ENCODE results near the gene CACNA1D. TPM values are rescaled to one million over a fixed set of nuclear protein-coding genes. Genes with fewer than 3 reads are reported as not detected.

Gene CACNA1D
- total and polyA plus RNA-seq, 2 donors (not counting 1 experiment from before 2014, with no cell fraction given) = 0.17 to 0.37 TPM

GRCh38 chr3:53834429-53835095 lies 340.2 kb downstream of the CACNA1D start:
- Histone ChIP-seq H3K9ac (ENCODE audit: insufficient read depth, low read length) (no peak overlapping the region), H3K36me3 (ENCODE audit: control insufficient read depth, insufficient read depth, low read length) (no peaks in the 10 kb centered on the region), H3K79me2 (ENCODE audit: control insufficient read depth, insufficient read depth, low read length) (no peaks in the 10 kb centered on the region), H3K9me3 (ENCODE audit: control insufficient read depth, insufficient read depth, low read depth, low read length) (no peaks in the 10 kb centered on the region), H3K4me2 (ENCODE audit: extremely low read depth, insufficient read depth, low read length) (no peak overlapping the region), H3K4me3 (replicated peaks in 1 of 4; ENCODE audit: control extremely low read depth in 1 of 4, insufficient read depth in 1 of 4, low read depth in 3 of 4, low read length in 4 of 4) (no peak overlapping the region), H2AFZ (ENCODE audit: low read length) (no peak overlapping the region), H3K4me1 (ENCODE audit: control insufficient read depth, extremely low read depth, insufficient read depth, low read length) (no peaks in the 10 kb centered on the region), H3K27ac (ENCODE audit: insufficient read depth, low read length) (no peak overlapping the region), H3K27me3 (ENCODE audit: control insufficient read depth, insufficient read depth, low read length) (no peaks in the 10 kb centered on the region), H4K20me1 (ENCODE audit: control insufficient read depth, extremely low read depth, insufficient read depth, low read length) (no peaks in the 10 kb centered on the region)
- no peak for DNase-seq (ENCODE audit: low read depth in 2 of 2)
- no peak for TF ChIP-seq CTCF (conservative IDR thresholded peaks at IDR 0.05 in 1 of 2, IDR thresholded peaks at IDR 0.05 in 1 of 2; ENCODE audit: low read depth in 1 of 2, low read length in 2 of 2)
- no peak for TF ChIP-seq EZH2 (IDR thresholded peaks at IDR 0.05; ENCODE audit: low read length, missing control alignments)

DNA sequence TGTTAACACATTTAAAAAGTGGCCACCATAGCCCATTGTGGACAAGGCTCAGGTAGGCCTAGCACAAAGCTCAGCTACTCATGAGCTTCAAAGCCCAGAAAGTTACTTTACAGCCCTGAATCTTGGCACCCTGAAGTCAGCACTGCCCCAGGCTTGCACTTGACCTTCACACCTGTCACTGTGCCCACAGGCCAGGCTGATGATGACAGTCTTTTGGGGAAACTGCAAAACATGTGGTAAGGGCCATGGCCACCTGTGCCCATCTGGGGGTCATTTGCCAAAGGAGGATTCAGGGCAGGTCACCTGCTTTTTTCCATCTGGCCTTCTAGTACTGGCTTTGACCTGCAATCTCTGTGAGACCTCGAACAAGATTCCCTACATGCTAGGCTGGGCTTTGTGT lies 340.8 kb downstream of the CACNA1D start:
- Histone ChIP-seq H3K36me3 (ENCODE audit: control insufficient read depth, insufficient read depth, low read length) (no peaks in the 10 kb centered on the region), H4K20me1 (ENCODE audit: control insufficient read depth, extremely low read depth, insufficient read depth, low read length) (no peaks in the 10 kb centered on the region), H3K9me3 (ENCODE audit: control insufficient read depth, insufficient read depth, low read depth, low read length) (no peaks in the 10 kb centered on the region), H3K4me1 (ENCODE audit: control insufficient read depth, extremely low read depth, insufficient read depth, low read length) (no peaks in the 10 kb centered on the region), H3K27me3 (ENCODE audit: control insufficient read depth, insufficient read depth, low read length) (no peaks in the 10 kb centered on the region), H3K27ac (ENCODE audit: insufficient read depth, low read length) (no peak overlapping the region), H3K4me3 (replicated peaks in 1 of 4; ENCODE audit: control extremely low read depth in 1 of 4, insufficient read depth in 1 of 4, low read depth in 3 of 4, low read length in 4 of 4) (no peak overlapping the region), H3K79me2 (ENCODE audit: control insufficient read depth, insufficient read depth, low read length) (no peaks in the 10 kb centered on the region), H3K9ac (ENCODE audit: insufficient read depth, low read length) (no peak overlapping the region), H3K4me2 (ENCODE audit: extremely low read depth, insufficient read depth, low read length) (no peak overlapping the region), H2AFZ (ENCODE audit: low read length) (no peak overlapping the region)
- TF ChIP-seq EZH2 (IDR thresholded peaks at IDR 0.05; ENCODE audit: low read length, missing control alignments) (no peak), CTCF (conservative IDR thresholded peaks at IDR 0.05 in 1 of 2, IDR thresholded peaks at IDR 0.05 in 1 of 2; ENCODE audit: low read depth in 1 of 2, low read length in 2 of 2) (no peak)
- no peak for DNase-seq (ENCODE audit: low read depth in 2 of 2)

GRCh38 chr3:53836084-53836872 lies 341.9 kb downstream of the CACNA1D start:
- Histone ChIP-seq H3K9me3 (ENCODE audit: control insufficient read depth, insufficient read depth, low read depth, low read length) (no peaks in the 10 kb centered on the region), H4K20me1 (ENCODE audit: control insufficient read depth, extremely low read depth, insufficient read depth, low read length) (no peaks in the 10 kb centered on the region), H3K4me3 (replicated peaks in 1 of 4; ENCODE audit: control extremely low read depth in 1 of 4, insufficient read depth in 1 of 4, low read depth in 3 of 4, low read length in 4 of 4) (no peak overlapping the region), H3K27me3 (ENCODE audit: control insufficient read depth, insufficient read depth, low read length) (peaks cover 2% of the 10 kb centered on the region), H3K79me2 (ENCODE audit: control insufficient read depth, insufficient read depth, low read length) (no peaks in the 10 kb centered on the region), H3K4me2 (ENCODE audit: extremely low read depth, insufficient read depth, low read length) (no peak overlapping the region), H3K36me3 (ENCODE audit: control insufficient read depth, insufficient read depth, low read length) (no peaks in the 10 kb centered on the region), H3K9ac (ENCODE audit: insufficient read depth, low read length) (no peak overlapping the region), H3K4me1 (ENCODE audit: control insufficient read depth, extremely low read depth, insufficient read depth, low read length) (no peaks in the 10 kb centered on the region), H3K27ac (ENCODE audit: insufficient read depth, low read length) (no peak overlapping the region), H2AFZ (ENCODE audit: low read length) (no peak overlapping the region)
- no peak for DNase-seq (ENCODE audit: low read depth in 2 of 2)
- no peak for TF ChIP-seq CTCF (conservative IDR thresholded peaks at IDR 0.05 in 1 of 2, IDR thresholded peaks at IDR 0.05 in 1 of 2; ENCODE audit: low read depth in 1 of 2, low read length in 2 of 2)
- TF ChIP-seq EZH2 (IDR thresholded peaks at IDR 0.05; ENCODE audit: low read length, missing control alignments) = no peak
